GM19328 (cell line): ENCODE results near the gene CFAP251.

Experiments used
- ATAC-seq: cut with Tn5 transposase; IDR thresholded peaks from one replicate; pipeline ENCODE4 v1.9.1; 2021; ENCODE audit warnings: mild to moderate bottlenecking, moderate library complexity; ENCODE audit not compliant: unreplicated experiment

Gene CFAP251

DNA sequence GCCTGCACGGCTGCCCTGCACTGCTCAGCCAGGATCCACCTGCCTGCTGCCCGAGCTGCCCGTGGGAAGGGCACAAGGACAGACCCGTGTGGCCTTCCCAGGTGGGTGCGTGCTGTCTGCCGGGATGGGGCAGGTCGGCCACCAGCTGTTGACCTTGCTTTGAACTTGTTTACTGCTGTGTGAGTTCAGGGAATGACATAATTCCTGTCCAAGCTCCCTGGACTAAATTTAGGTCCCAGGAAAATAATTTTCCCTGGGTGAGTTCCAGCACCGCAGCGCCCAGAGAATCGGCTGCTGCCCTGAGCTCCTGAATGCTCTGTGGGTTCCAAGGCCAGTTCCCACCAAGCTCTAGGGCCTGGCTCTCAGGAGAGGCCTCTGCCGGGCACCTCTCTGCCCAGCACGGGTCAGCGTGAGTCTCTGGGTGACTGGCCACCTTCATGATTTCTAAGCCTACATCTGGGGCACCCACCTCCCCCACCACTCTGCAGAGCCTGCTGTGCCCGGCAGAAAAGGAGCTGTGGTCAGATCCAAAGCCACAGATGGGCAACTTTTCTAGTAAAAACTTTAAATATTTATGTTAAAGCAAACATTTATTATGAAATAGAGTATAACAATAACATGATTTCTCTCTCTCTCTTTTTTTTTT is 133.0 kb downstream of the CFAP251 start:
- ATAC-seq = no peak

- no peak for ATAC-seq
Measured at GRCh38 chr12:122052285-122052684, 133.9 kb downstream of the CFAP251 start.
